Neural progenitor cell (in vitro differentiated cells): ENCODE data around the gene ADD3.

Experiments used
- CTCF ChIP-seq: fragments of 200-600 bp; sonication (generic); IDR thresholded peaks from 2 replicates; pipeline ENCODE4 v1.5.1; 2017; ENCODE audit warnings: antibody characterized with exemption, mild to moderate bottlenecking
- EZH2 ChIP-seq: fragments of 200-600 bp; sonication (generic); IDR thresholded peaks from 2 replicates; pipeline ENCODE4 v1.6.1; 2017; ENCODE audit warnings: antibody characterized with exemption, mild to moderate bottlenecking, moderate library complexity

GRCh38 chr10:110051487-110051886 is 43.7 kb downstream of the ADD3 start:
- TF ChIP-seq EZH2, result no peak
- no peak for TF ChIP-seq CTCF
